ENCODE measurements around the gene TEX2.

The TEX2 gene

DNA sequence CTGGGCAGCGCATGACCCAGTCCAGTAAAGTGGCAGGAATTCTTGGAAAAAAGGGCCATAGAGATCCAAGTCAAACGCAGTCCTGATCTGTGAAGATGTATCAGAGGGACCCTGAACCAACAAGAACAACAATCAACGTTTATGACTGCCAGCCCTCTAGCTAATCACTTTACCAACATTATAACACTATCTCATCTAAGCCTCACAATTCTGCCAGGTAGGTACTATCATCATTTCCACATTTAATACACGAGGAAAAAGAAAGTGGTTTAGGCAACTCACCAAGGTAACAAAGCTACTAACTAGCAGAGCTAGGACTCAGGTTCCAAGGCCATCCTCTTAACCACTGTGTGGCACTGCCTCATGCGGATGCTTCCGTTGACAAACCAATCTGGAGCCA lies 28.1 kb downstream of the TEX2 start:
- Histone ChIP-seq H3K4me3 (ENCODE audit: insufficient read depth, low read length, poor library complexity, severe bottlenecking) (no peak overlapping the region), H3K9me3 (ENCODE audit: insufficient read depth, low read length) (no peaks in the 10 kb centered on the region), H3F3A (ENCODE audit: insufficient read depth) (no peaks in the 10 kb centered on the region), H2AFZ (ENCODE audit: low read depth, low read length, severe bottlenecking) (no peak overlapping the region), H4K20me1 (ENCODE audit: low read depth, low read length) (no peaks in the 10 kb centered on the region), H3K9me2 (replicated peaks; ENCODE audit: insufficient read depth, low read length) (no peaks in the 10 kb centered on the region), H3K36me3 (ENCODE audit: low read length) (no peaks in the 10 kb centered on the region), H3K27ac (ENCODE audit: low read depth, low read length) (no peak overlapping the region), H3K79me2 (ENCODE audit: insufficient read depth, low read length) (no peaks in the 10 kb centered on the region), H3K4me2 (ENCODE audit: low read depth, low read length, poor library complexity, severe bottlenecking) (no peak overlapping the region), H3K27me3 (ENCODE audit: low read length) (no peaks in the 10 kb centered on the region), H3K9ac (ENCODE audit: low read length) (no peak overlapping the region)
- TF ChIP-seq, protein P1, sequence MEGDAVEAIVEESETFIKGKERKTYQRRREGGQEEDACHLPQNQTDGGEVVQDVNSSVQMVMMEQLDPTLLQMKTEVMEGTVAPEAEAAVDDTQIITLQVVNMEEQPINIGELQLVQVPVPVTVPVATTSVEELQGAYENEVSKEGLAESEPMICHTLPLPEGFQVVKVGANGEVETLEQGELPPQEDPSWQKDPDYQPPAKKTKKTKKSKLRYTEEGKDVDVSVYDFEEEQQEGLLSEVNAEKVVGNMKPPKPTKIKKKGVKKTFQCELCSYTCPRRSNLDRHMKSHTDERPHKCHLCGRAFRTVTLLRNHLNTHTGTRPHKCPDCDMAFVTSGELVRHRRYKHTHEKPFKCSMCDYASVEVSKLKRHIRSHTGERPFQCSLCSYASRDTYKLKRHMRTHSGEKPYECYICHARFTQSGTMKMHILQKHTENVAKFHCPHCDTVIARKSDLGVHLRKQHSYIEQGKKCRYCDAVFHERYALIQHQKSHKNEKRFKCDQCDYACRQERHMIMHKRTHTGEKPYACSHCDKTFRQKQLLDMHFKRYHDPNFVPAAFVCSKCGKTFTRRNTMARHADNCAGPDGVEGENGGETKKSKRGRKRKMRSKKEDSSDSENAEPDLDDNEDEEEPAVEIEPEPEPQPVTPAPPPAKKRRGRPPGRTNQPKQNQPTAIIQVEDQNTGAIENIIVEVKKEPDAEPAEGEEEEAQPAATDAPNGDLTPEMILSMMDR (IDR thresholded peaks at IDR 0.05; ENCODE audit: insufficient read depth, low read length, poor library complexity, severe bottlenecking) = no peak
- no peak for TF ChIP-seq EZH2phosphoT487 (conservative IDR thresholded peaks at IDR 0.05; ENCODE audit: low read length)

DNA sequence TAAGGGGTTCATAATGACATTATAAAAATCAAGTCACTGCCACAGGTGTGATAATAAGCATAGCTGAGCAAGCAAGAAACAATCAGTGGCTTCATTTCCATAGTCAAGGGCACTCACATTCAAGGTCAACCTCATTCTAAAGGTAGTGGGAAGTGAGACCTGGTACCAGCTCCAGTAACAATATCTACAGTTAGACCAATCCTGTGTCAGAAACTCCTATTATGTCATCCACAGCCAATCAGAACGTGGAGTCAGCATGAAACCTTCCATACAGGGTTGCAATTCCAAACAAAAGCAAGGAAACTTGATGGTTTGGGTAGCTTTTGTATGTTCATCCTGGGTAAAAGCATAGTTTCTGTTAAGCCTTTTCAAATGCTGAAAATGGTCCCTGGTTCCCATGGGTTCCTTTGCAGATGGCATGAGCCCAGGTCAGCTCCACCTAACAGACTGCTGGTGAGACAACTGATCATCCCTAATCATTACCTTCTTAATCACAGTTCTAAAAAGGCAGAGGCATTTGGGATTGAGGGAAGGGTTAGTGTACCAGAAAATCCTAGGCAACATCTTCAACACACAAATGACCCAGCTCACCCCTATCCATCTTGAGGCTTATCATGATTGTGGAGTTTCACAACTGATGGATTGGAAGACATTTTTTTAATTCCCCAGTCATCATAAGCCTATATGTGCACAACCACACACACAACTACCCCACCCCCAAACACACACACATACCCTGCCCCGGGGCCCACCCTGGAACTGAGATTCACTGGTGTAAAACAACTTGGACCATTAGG lies 30.4 kb downstream of the TEX2 start:
- H3K27me3 ChIP-seq (ENCODE audit: low read length) = no peaks in the 10 kb centered on the region
- no peak for TF ChIP-seq EZH2phosphoT487 (conservative IDR thresholded peaks at IDR 0.05; ENCODE audit: low read length)
- TF ChIP-seq, protein P1 (IDR thresholded peaks at IDR 0.05; ENCODE audit: insufficient read depth, low read length, poor library complexity, severe bottlenecking) = no peak
- no peaks in the 10 kb centered on the region for H3K79me2 ChIP-seq (ENCODE audit: insufficient read depth, low read length)
- no peaks in the 10 kb centered on the region for H3K9me2 ChIP-seq (replicated peaks; ENCODE audit: insufficient read depth, low read length)
- H3K36me3 ChIP-seq (ENCODE audit: low read length) = no peaks in the 10 kb centered on the region
- no peak overlapping the region for H2AFZ ChIP-seq (ENCODE audit: low read depth, low read length, severe bottlenecking)
- H3K4me3 ChIP-seq (ENCODE audit: insufficient read depth, low read length, poor library complexity, severe bottlenecking) = no peak overlapping the region
- H3K9me3 ChIP-seq (ENCODE audit: insufficient read depth, low read length) = no peaks in the 10 kb centered on the region
- no peaks in the 10 kb centered on the region for H3F3A ChIP-seq (ENCODE audit: insufficient read depth)
- H3K27ac ChIP-seq (ENCODE audit: low read depth, low read length) = no peak overlapping the region
- no peaks in the 10 kb centered on the region for H4K20me1 ChIP-seq (ENCODE audit: low read depth, low read length)
- no peak overlapping the region for H3K4me2 ChIP-seq (ENCODE audit: low read depth, low read length, poor library complexity, severe bottlenecking)
- no peak overlapping the region for H3K9ac ChIP-seq (ENCODE audit: low read length)

DNA sequence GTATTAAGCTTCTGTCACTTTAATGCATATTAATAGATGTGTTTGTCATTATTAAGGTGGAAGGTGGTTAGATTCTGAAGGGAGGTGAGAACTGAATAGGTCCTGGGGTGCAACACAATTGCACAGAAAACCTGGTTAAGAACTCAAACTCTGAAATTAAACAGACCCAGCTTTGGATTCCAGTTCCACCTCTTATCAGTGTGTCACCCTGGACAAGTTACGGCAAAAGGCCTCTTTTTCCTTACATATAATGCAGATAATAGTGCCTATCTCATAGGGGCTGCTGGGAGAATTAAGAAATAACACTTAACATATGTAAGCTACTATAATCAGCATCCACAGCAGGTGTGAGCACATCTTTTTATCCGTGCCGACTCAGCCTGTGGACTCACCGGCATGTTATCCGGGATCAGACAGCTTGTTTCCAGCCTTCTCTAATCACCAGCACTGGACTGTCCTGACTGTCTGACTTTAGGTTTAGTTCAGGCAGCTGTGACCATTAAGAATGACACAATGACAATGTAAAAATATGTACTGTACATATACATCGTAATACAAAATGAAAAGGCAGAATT lies 31.4 kb downstream of the TEX2 start:
- no peaks in the 10 kb centered on the region for H3K36me3 ChIP-seq (ENCODE audit: low read length)

More for the DNA sequence above, 31.4 kb downstream of the TEX2 start:
- TF ChIP-seq EZH2phosphoT487 (conservative IDR thresholded peaks at IDR 0.05; ENCODE audit: low read length) = no peak
- TF ChIP-seq, protein P1 (IDR thresholded peaks at IDR 0.05; ENCODE audit: insufficient read depth, low read length, poor library complexity, severe bottlenecking) = no peak
- Histone ChIP-seq H4K20me1 (ENCODE audit: low read depth, low read length) (no peaks in the 10 kb centered on the region), H3K4me2 (ENCODE audit: low read depth, low read length, poor library complexity, severe bottlenecking) (no peak overlapping the region), H3K9me3 (ENCODE audit: insufficient read depth, low read length) (no peaks in the 10 kb centered on the region), H3K9me2 (replicated peaks; ENCODE audit: insufficient read depth, low read length) (no peaks in the 10 kb centered on the region), H3K27me3 (ENCODE audit: low read length) (no peaks in the 10 kb centered on the region), H3K4me3 (ENCODE audit: insufficient read depth, low read length, poor library complexity, severe bottlenecking) (no peak overlapping the region), H3K27ac (ENCODE audit: low read depth, low read length) (no peak overlapping the region), H3K9ac (ENCODE audit: low read length) (no peak overlapping the region), H2AFZ (ENCODE audit: low read depth, low read length, severe bottlenecking) (no peak overlapping the region), H3F3A (ENCODE audit: insufficient read depth) (no peaks in the 10 kb centered on the region), H3K79me2 (ENCODE audit: insufficient read depth, low read length) (no peaks in the 10 kb centered on the region)

All from SU-DHL-6 (cell line).